ENCODE results near the gene DNAH5. TPM values are rescaled to one million over a fixed set of nuclear protein-coding genes. Genes with fewer than 3 reads are reported as not detected.

DNAH5 gene
- total and polyA plus RNA-seq, 7 donors = under 0.01 to 0.36 (median 0.07) TPM

- Histone ChIP-seq H3K4me1 (no peaks in the 10 kb centered on the region), H3K9me3 (no peaks in the 10 kb centered on the region), H3K36me3 (ENCODE audit: insufficient read depth in 1 of 2, low read depth in 1 of 2) (no peaks in the 10 kb centered on the region), H3K4me3 (no peak overlapping the region), H3K27me3 (ENCODE audit: insufficient read depth in 3 of 3, low read length in 2 of 3) (no peaks in the 10 kb centered on the region), H3K27ac (no peak overlapping the region)
- ATAC-seq (no peak), DNase-seq (no peak)
- intact Hi-C loops (cut with DNase I) = no loop called here
- TF ChIP-seq CTCF (IDR thresholded peaks at IDR 0.05) = no peak
- WGBS, 3 donors = 73 to 82% (median 75%) methylated on average over 6 of the region's 6 CpGs
These were observed 101.2 kb downstream of the DNAH5 start for GRCh38 chr5:13843175-13843846.

GRCh38 chr5:13833440-13833839 lies 111.0 kb downstream of the DNAH5 start:
- Histone ChIP-seq H3K27ac (no peak overlapping the region), H3K4me3 (no peak overlapping the region), H3K9me3 (no peaks in the 10 kb centered on the region), H3K27me3 (ENCODE audit: insufficient read depth in 3 of 3, low read length in 2 of 3) (no peaks in the 10 kb centered on the region), H3K36me3 (ENCODE audit: insufficient read depth in 1 of 2, low read depth in 1 of 2) (no peaks in the 10 kb centered on the region), H3K4me1 (no peaks in the 10 kb centered on the region)
- no peak for TF ChIP-seq CTCF (IDR thresholded peaks at IDR 0.05)
- intact Hi-C loops (cut with DNase I) = no loop called here
- DNase-seq (no peak), ATAC-seq (no peak)
- 61 to 67% (median 63%) methylated on average over 3 of the region's 3 CpGs for whole genome bisulfite sequencing, 3 donors

- DNase-seq (no peak), ATAC-seq (no peak)
- 37 to 43% (median 42%) methylated on average over 3 of the region's 3 CpGs for WGBS, 3 donors
- Histone ChIP-seq H3K27me3 (ENCODE audit: insufficient read depth in 3 of 3, low read length in 2 of 3) (no peaks in the 10 kb centered on the region), H3K4me1 (no peaks in the 10 kb centered on the region), H3K9me3 (no peaks in the 10 kb centered on the region), H3K27ac (no peak overlapping the region), H3K36me3 (ENCODE audit: insufficient read depth in 1 of 2, low read depth in 1 of 2) (no peaks in the 10 kb centered on the region), H3K4me3 (no peak overlapping the region)
- intact Hi-C loops (cut with DNase I) = no loop called here
- no peak for TF ChIP-seq CTCF (IDR thresholded peaks at IDR 0.05)
These were observed 113.1 kb downstream of the DNAH5 start for GRCh38 chr5:13831351-13831750.

- intact Hi-C loops (cut with DNase I) = no loop called here
- Histone ChIP-seq H3K27ac (no peak overlapping the region), H3K36me3 (ENCODE audit: insufficient read depth in 1 of 2, low read depth in 1 of 2) (no peaks in the 10 kb centered on the region), H3K9me3 (no peaks in the 10 kb centered on the region), H3K4me1 (no peaks in the 10 kb centered on the region), H3K4me3 (no peak overlapping the region), H3K27me3 (ENCODE audit: insufficient read depth in 3 of 3, low read length in 2 of 3) (no peaks in the 10 kb centered on the region)
- no peak for DNase-seq
- WGBS, 3 donors = 56 to 72% (median 70%) methylated on average over 9 of the region's 9 CpGs
- ATAC-seq = no peak
- no peak for TF ChIP-seq CTCF (IDR thresholded peaks at IDR 0.05)
These were observed 114.0 kb downstream of the DNAH5 start for GRCh38 chr5:13830536-13830935.

GRCh38 chr5:13821366-13821765 lies 123.1 kb downstream of the DNAH5 start:
- 82 to 90% (median 83%) methylated on average over 2 of the region's 2 CpGs for WGBS, 3 donors
- Histone ChIP-seq H3K4me1 (no peaks in the 10 kb centered on the region), H3K4me3 (no peak overlapping the region), H3K27ac (no peak overlapping the region), H3K9me3 (no peaks in the 10 kb centered on the region), H3K27me3 (ENCODE audit: insufficient read depth in 3 of 3, low read length in 2 of 3) (no peaks in the 10 kb centered on the region), H3K36me3 (ENCODE audit: insufficient read depth in 1 of 2, low read depth in 1 of 2) (no peaks in the 10 kb centered on the region)
- TF ChIP-seq CTCF (IDR thresholded peaks at IDR 0.05) = no peak
- ATAC-seq = no peak
- intact Hi-C loops (cut with DNase I) = no loop called here
- DNase-seq = no peak
